ENCODE results near the gene PDLIM3.

PDLIM3 gene

DNA sequence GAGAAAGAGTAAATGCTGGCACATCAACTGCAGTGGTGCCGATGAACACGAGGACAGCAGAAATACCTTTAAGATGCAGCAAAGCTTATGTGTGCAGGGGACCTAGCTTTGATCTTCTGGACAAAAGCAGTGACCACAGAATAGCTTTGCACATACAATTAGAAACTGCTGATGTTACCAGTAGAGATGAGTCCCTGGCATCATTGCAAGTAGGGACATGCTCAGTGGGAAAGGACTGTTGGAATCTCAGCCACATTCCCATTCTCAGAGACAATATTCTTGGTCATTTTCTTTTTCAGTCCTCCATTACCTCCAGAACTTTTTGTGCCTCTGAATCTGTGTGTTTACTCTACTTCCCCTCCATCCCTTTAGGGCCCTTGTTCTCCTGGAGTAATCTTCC is 16.9 kb upstream of the PDLIM3 start:
- no peak overlapping the region for H3K27ac ChIP-seq
- TF ChIP-seq, protein P1, sequence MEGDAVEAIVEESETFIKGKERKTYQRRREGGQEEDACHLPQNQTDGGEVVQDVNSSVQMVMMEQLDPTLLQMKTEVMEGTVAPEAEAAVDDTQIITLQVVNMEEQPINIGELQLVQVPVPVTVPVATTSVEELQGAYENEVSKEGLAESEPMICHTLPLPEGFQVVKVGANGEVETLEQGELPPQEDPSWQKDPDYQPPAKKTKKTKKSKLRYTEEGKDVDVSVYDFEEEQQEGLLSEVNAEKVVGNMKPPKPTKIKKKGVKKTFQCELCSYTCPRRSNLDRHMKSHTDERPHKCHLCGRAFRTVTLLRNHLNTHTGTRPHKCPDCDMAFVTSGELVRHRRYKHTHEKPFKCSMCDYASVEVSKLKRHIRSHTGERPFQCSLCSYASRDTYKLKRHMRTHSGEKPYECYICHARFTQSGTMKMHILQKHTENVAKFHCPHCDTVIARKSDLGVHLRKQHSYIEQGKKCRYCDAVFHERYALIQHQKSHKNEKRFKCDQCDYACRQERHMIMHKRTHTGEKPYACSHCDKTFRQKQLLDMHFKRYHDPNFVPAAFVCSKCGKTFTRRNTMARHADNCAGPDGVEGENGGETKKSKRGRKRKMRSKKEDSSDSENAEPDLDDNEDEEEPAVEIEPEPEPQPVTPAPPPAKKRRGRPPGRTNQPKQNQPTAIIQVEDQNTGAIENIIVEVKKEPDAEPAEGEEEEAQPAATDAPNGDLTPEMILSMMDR (IDR thresholded peaks at IDR 0.05): no peak
- no peak for DNase-seq (ENCODE audit: low spot score)
- H3K4me3 ChIP-seq: no peak overlapping the region

DNA sequence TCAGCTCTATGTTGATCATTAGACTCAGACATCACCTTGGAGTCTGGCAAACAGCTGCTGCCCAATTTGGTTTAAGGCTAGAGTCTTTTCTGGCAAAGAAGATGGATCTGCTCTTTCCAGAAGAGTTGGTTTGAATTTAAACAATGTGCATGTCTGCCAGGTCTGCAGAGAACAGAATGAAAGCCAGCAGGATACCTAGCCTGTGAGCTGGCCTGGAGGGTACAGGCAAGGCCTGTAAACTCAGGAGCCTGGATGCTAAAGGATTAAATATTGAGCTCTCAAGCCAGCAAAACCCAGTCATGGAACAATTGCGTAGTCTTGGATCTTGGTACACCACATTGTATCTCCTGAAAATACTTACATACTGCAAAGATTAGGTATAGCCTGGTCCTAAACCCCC is 15.6 kb upstream of the PDLIM3 start:
- no peak for DNase-seq (ENCODE audit: low spot score)
- Histone ChIP-seq H3K4me3 (no peak overlapping the region), H3K27ac (no peak overlapping the region)
- TF ChIP-seq, protein P1 (IDR thresholded peaks at IDR 0.05): no peak

DNA sequence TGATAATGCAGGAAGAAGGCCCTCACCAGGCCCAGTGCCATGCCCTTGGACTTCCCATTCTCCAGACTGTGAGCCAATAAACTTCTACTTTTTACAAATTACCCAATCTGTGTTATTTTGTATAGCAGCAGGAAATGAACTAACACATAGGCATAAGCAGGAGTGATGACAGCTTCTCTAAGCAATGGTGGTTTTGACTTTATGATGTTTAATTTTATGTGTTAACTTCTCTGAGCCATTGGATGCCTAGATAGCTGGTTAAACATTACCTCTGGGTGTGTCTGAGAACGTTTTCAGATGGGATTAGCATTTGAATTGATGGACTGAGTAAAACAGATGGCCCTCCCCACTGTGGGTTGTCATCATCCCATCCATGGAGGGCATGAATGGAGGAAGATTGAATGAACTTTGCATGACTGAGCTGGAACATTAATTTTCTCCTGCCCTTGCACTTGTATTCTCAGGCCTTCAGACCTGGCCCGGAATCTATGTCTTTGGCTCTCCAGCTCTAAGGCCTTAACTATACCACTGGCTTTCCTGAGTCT is 13.9 kb upstream of the PDLIM3 start:
- peak overlapping the region in 1 of 2 donors; percentile 74 for H3K27ac ChIP-seq
- no peak for DNase-seq (ENCODE audit: low spot score)
- TF ChIP-seq, protein P1 (IDR thresholded peaks at IDR 0.05): no peak
- no peak overlapping the region for H3K4me3 ChIP-seq

DNA sequence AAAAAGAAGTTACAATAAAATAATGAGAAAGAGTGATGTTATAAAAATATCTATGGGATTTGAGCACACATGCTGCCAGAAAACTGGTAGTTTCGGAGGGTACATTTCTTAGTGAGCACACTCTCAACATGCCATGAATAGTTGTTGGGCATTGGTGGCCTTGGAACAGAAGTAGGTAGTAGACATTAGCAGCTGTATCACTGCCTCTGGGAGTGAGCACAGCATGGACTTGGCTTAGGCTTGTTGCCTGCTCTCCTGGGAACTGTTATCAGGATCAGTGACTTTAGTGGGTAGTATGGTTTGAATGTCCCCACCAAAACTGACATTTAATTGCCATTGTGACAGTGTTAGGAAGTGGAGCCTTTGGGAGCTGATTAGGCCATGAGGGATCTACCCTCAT is 13.3 kb upstream of the PDLIM3 start:
- no peak for DNase-seq (ENCODE audit: low spot score)
- TF ChIP-seq, protein P1 (IDR thresholded peaks at IDR 0.05): no peak

DNA sequence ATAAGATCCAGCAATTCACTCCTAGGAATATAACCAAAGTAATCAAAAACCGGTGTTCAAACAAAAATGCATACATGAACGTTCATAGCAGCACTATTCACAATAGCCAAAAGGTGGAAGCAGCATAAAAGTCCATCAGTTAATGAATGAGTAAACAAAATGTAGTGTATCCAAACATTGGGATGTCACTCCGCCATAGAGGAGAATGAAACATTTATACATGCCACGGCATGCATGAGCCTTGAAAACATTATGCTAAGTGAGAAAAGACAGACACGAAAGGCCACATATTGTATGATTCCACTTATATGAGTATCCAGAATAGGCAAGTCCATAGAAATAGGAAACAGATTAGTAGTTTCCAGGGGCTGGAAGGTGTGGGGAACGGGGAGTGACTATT is 11.0 kb upstream of the PDLIM3 start:
- TF ChIP-seq, protein P1 (IDR thresholded peaks at IDR 0.05): no peak
- Histone ChIP-seq H3K27ac (no peak overlapping the region), H3K4me3 (no peak overlapping the region)
- no peak for DNase-seq (ENCODE audit: low spot score)

More for the DNA sequence above, 13.3 kb upstream of the PDLIM3 start:
- Histone ChIP-seq H3K27ac (peak overlapping the region in 1 of 2 donors; percentile 74), H3K4me3 (no peak overlapping the region)

DNA sequence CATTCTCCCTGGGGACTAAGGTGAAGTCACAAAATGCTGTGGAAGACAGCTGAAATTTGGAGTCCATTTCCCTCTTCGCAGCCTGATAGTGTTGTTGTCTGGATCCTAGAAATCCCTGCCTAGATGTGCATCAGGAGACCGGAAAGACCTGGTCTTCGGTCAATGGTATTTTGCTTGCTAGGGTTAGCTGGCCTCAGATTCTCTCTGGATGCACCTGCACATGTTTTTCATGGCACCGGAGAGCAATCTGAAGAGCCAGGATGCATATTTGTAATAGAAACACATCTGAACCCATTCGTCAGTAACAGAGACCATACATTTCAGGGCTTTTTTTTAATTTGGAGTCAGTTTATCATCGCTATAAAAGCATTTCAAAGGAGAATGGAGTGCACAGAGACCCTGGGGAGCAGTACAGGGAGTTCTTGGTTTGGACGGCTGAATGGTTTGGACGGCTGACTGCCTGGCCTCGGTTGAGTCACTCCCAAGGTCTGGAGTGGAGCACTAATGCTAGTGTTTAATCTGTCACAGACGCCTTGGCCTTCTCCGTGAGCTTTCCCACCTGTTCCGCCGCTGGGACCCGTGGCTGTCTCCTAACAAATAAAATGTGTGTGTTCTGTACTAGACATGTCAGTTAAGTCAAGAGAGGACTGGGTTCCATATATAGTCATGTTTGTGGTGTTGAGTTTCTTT is 7.5 kb upstream of the PDLIM3 start:
- peak; percentile 82 for DNase-seq (ENCODE audit: low spot score)
- TF ChIP-seq, protein P1 (IDR thresholded peaks at IDR 0.05): no peak
- peak overlapping the region; percentile 58 to 84 for H3K27ac ChIP-seq
- peak overlapping the region; percentile 3 for H3K4me3 ChIP-seq

DNA sequence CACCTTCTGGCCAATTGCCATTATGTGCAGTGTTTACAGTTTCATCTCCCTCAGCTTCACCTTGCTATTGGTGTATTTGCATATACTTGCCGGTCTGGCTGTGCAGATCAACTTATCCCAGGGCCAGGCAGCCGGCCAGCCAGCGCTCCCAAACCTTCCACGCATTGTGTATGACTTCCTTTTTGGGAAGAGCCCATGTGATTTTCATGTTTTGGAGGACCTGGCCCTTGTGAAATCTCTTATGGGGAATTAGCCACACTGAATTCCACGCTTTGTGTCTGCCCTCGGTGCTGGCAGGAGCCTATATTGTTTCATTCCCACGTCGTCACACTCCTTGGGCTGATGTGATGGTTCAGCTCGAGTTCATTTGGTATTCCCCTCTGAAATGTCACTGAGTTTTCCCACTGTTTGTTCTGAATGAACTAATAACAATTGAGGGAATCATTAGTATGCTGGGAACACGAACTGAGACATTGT is 6.0 kb upstream of the PDLIM3 start:
- no peak overlapping the region for H3K4me3 ChIP-seq
- DNase-seq (ENCODE audit: low spot score): peak; percentile 87
- peak overlapping the region; percentile 58 to 84 for H3K27ac ChIP-seq
- TF ChIP-seq, protein P1 (IDR thresholded peaks at IDR 0.05): no peak
